Panc1 (cell line): ENCODE data around the gene EFHB. TPM values are rescaled to one million over a fixed set of nuclear protein-coding genes. Genes with fewer than 3 reads are reported as not detected.

ENCODE experiments used
- ATAC-seq: fragments of 200-7000 bp; cut with Tn5 transposase; 2 replicates; pipeline ENCODE4 v1.9.1; 2020; ENCODE audit warnings: mild to moderate bottlenecking, moderate library complexity
- BruUV-seq: library from RNA; stranded (reverse); fragments of 400-500 nt; replicated peaks from 2 replicates; lab custom pipeline; 2021; lab: Mats Ljungman, UMichigan
- CTCF ChIA-PET: fragments of 300-600 bp; sonication (Branson Sonifier 250); formaldehyde crosslinking; loops from one replicate; lab custom pipeline; 2022; ENCODE audit warnings: antibody characterized with exemption; lab: Charles Lee
- POLR2A ChIA-PET: fragments of 300-600 bp; sonication (Branson Sonifier 250); formaldehyde crosslinking; loops from one replicate; lab custom pipeline; 2022; ENCODE audit warnings: antibody characterized with exemption; lab: Charles Lee
- DNase-seq: peaks from one replicate; pipeline ENCODE4 v3.0.0-alpha.2; 2010; ENCODE audit warnings: low read depth, low spot score
- H3K27ac ChIP-seq: 2 replicates; pipeline ENCODE4 v1.5.1; 2011; ENCODE audit warnings: mild to moderate bottlenecking, low read length, inconsistent platforms
- H3K27me3 ChIP-seq: fragments of 200-500 bp; sonication (Bioruptor generic); 2 replicates; pipeline ENCODE4 v1.6.0; 2014; ENCODE audit warnings: low read length, inconsistent platforms; ENCODE audit not compliant: control insufficient read depth, insufficient read depth
- H3K36me3 ChIP-seq: fragments of 200-500 bp; sonication (Bioruptor generic); 2 replicates; pipeline ENCODE4 v1.5.1; 2014; ENCODE audit warnings: inconsistent platforms, mild to moderate bottlenecking, low read length, moderate library complexity; ENCODE audit not compliant: control insufficient read depth, insufficient read depth
- H3K4me1 ChIP-seq: 2 replicates; pipeline ENCODE4 v1.5.1; 2011; ENCODE audit warnings: inconsistent platforms, mild to moderate bottlenecking, low read length, moderate library complexity; ENCODE audit not compliant: control insufficient read depth, insufficient read depth
- H3K4me3 ChIP-seq, 2 experiments: 2 replicates each; pipeline ENCODE4 v1.5.1; 2011 to 2012; ENCODE audit warnings: low read depth in 2 of 2, low read length in 2 of 2, mild to moderate bottlenecking in 2 of 2, inconsistent platforms in 1 of 2, moderate library complexity in 1 of 2
- H3K9me3 ChIP-seq: fragments of 200-500 bp; sonication (Bioruptor generic); 2 replicates; pipeline ENCODE4 v1.5.1; 2014; ENCODE audit warnings: low read depth, mild to moderate bottlenecking, inconsistent platforms, low read length, moderate library complexity; ENCODE audit not compliant: control insufficient read depth, insufficient read depth
- CTCF ChIP-seq: fragments of 450-650 bp; IDR thresholded peaks from 2 replicates; pipeline ENCODE4 v1.5.1; 2017; ENCODE audit warnings: mild to moderate bottlenecking
- POLR2AphosphoS5 ChIP-seq: IDR thresholded peaks from 2 replicates; pipeline ENCODE4 v1.6.1; 2012; ENCODE audit warnings: mild to moderate bottlenecking, low read depth, low read length, moderate library complexity
- REST ChIP-seq, 2 experiments: IDR thresholded peaks; 2 replicates each; pipeline ENCODE4 v1.6.1; 2011 to 2012; ENCODE audit warnings: low read depth in 2 of 2, control low read depth in 1 of 2, low read length in 1 of 2, mild to moderate bottlenecking in 1 of 2, moderate library complexity in 1 of 2; ENCODE audit not compliant: insufficient read depth in 1 of 2
- SIN3A ChIP-seq: IDR thresholded peaks from 2 replicates; pipeline ENCODE4 v1.6.1; 2012; ENCODE audit warnings: low read depth, mild to moderate bottlenecking, low read length, moderate library complexity, borderline replicate concordance; ENCODE audit not compliant: insufficient read depth
- TCF7L2 ChIP-seq: IDR thresholded peaks from 2 replicates; pipeline ENCODE4 v1.6.1; 2011; ENCODE audit warnings: mild to moderate bottlenecking, low read depth, low read length, inconsistent platforms
- in situ Hi-C: cut with HindIII; loops from 2 replicates; pipeline ENCODE4 v1.10.0; 2016; ENCODE audit warnings: low sequenced_read_pairs, low pct_unique_long_range_greater_than_20kb
- intact Hi-C: fragments of 100-400 bp; cut with micrococcal nuclease; formaldehyde crosslinking; loops from one replicate; pipeline ENCODE4 v1.10.0; 2022; ENCODE audit not compliant: unreplicated experiment
- total RNA-seq: library from RNA; stranded (reverse); gene quantifications from one replicate; pipeline ENCODE4 v1.2.1, GENCODE V29; 2021; ENCODE audit not compliant: unreplicated experiment

EFHB gene
- total RNA-seq, 1 experiment from 2014 or later = 0.46 TPM

GRCh38 chr3:19932422-19932821, 1.6 kb downstream of the EFHB start:
- DNase-seq (no peak), ATAC-seq (no peak)
- Histone ChIP-seq H3K27me3 (no peaks in the 10 kb centered on the region), H3K27ac (no peak overlapping the region), H3K36me3 (no peaks in the 10 kb centered on the region), H3K4me3 (no peak overlapping the region), H3K4me1 (no peaks in the 10 kb centered on the region), H3K9me3 (no peaks in the 10 kb centered on the region)
- BruUV-seq = no TSS peak
- in situ Hi-C loops (no loop called here), intact Hi-C loops (no loop called here)
- no peak for TF ChIP-seq POLR2AphosphoS5
- no peak for TF ChIP-seq CTCF
- no peak for TF ChIP-seq REST (IDR thresholded peaks at IDR 0.05; ENCODE audit: insufficient read depth in 1 of 2, low read depth in 2 of 2, low read length in 1 of 2)
- TF ChIP-seq SIN3A = no peak
- TF ChIP-seq TCF7L2 = no peak
- CTCF ChIA-PET = no interaction called here
- POLR2A ChIA-PET = no interaction called here

- CTCF ChIA-PET = no interaction called here
- no peak for TF ChIP-seq TCF7L2
- TF ChIP-seq POLR2AphosphoS5 = no peak
- TF ChIP-seq SIN3A = no peak
- TF ChIP-seq REST (IDR thresholded peaks at IDR 0.05; ENCODE audit: insufficient read depth in 1 of 2, low read depth in 2 of 2, low read length in 1 of 2) = no peak
- TF ChIP-seq CTCF = no peak
- ATAC-seq (no peak), DNase-seq (no peak)
- no TSS peak for BruUV-seq
- no peaks in the 10 kb centered on the region for H3K27me3 ChIP-seq
- no peaks in the 10 kb centered on the region for H3K9me3 ChIP-seq
- H3K4me3 ChIP-seq = no peak overlapping the region
- POLR2A ChIA-PET = no interaction called here
- no peak overlapping the region for H3K27ac ChIP-seq
- in situ Hi-C loops (no loop called here), intact Hi-C loops (no loop called here)
- H3K36me3 ChIP-seq = no peaks in the 10 kb centered on the region
- H3K4me1 ChIP-seq = no peaks in the 10 kb centered on the region
Observed at GRCh38 chr3:19931767-19932188, 2.2 kb downstream of the EFHB start.
